Fibroblast of the aortic adventitia (primary cell): ENCODE results near the gene PTPRA. TPM values are rescaled to one million over a fixed set of nuclear protein-coding genes. Genes with fewer than 3 reads are reported as not detected.

Experiments used
- DNase-seq: peaks from one replicate; pipeline ENCODE4 v3.0.0-alpha.2; 2010; ENCODE audit warnings: low read depth
- H3K4me3 ChIP-seq: 2 replicates; pipeline ENCODE4 v1.5.1; 2011; ENCODE audit warnings: low read depth, mild to moderate bottlenecking, control low read depth, low read length, moderate library complexity
- CTCF ChIP-seq: IDR thresholded peaks from 2 replicates; pipeline ENCODE4 v1.5.1; 2011; ENCODE audit warnings: mild to moderate bottlenecking, low read length, control low read depth, inconsistent platforms; ENCODE audit not compliant: insufficient read depth
- total RNA-seq: library from RNA; depleted of rRNA; stranded (reverse); fragments of >200 nt; gene quantifications from 2 replicates; pipeline ENCODE4 v1.2.3, GENCODE V29; 2012; ENCODE audit warnings: low replicate concordance

Gene PTPRA
- total RNA-seq, 1 donor = 75.1 TPM

DNA sequence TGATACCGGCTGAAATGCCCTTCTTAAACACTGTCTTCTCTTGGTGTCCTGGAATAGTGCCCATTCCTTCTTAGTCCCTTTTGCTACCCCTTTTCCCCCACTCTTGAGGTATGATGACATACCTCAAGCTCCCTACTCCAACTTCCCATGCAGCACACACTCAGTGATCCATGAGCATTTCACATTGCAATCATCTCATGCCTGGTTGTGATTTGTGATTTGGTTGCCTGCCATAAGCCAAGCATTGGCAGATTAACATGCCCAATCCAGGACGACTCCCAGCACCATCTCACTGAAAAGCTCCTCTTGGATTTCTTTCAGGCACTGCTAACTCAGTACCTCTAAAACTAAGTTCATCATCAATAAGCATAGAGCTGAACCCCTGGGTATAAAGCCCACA lies 14.7 kb upstream of the PTPRA start:
- no peak for TF ChIP-seq CTCF
- peak; percentile 20 for DNase-seq
- no peak overlapping the region for H3K4me3 ChIP-seq

DNA sequence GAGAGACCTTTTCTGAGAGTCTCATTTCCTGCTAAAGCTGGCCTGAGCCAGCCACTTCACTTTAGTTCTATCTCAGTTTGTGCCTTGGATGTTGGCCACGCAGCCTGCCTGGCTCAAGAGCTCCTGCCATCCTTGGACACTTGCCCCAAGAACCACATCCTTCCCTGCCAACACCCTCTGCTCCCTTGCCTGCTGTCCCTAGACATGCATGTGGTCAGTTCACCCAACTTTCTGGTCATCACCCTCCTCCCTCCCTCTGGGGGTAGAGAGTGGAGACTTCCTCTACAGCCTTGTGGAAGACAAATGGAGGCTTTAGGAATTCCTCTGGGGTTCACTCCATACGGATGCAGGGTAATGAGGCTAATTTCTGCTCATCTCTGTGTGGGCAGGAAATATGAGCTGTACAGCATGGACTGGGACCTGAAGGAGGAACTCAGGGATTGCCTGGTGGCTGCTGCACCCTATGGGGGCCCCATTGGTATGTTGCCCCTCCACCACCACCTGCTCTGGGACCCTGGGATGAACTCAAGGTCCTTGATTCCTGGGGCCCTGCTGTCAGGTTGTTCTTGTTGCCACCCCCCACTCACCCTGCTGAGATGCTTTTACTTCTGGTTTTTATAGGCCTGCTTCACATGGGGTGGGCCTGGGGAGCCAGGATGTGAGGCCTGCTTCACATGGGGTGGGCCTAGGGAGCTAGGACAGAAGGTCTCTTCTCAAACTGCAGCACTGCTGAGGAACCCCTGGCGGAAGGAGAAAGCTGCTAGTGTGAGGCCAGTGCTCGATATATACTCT lies 13.8 kb upstream of the PTPRA start:
- peak; percentile 2 for TF ChIP-seq CTCF
- DNase-seq = peak; percentile 92
- no peak overlapping the region for H3K4me3 ChIP-seq

DNA sequence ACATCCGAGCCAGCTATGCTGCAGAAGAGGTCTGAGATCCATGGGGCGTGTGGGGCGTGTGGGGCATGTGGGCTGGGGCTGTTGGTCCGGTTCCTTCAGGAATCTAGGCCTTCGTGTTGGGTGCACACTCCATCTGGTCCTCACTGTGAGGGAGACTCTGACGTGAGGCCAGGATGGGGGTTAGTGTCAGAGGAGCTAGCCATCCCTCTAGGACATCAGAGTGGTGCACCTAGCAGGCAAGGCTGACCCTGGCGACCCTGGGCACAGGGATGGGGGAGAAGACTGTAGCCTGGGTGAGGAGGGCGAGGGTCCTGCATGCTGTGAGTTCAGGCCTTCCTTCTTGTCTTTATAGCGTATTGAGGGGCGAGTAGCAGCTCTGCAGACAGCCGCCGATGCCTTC lies 8.7 kb upstream of the PTPRA start:
- no peak for TF ChIP-seq CTCF
- DNase-seq = no peak
- no peak overlapping the region for H3K4me3 ChIP-seq

- no peak for DNase-seq
- no peak for TF ChIP-seq CTCF
- H3K4me3 ChIP-seq = no peak overlapping the region
These were observed 8.2 kb upstream of the PTPRA start for GRCh38 chr20:2865101-2865500.

DNA sequence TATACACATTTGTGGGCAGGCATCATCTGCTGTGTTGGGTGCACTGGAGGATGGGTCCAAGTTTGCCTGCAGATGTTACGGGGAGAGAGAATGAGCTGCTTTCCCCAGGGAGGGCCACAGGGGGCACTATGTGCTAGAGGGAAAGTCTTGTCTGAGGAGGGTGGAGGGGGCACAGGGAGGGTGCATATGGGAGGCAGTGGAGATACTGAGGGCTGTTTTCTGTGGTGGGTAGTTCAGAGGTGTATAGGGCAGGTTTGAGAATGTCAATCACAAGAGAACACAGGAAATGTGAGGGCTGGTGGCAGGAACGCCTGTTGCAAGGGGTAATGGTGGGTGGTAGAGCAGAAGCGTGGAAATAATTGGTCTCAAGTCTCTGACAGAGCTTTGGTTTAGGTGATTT lies 7.7 kb upstream of the PTPRA start:
- H3K4me3 ChIP-seq = no peak overlapping the region
- no peak for TF ChIP-seq CTCF
- no peak for DNase-seq

GRCh38 chr20:2866236-2866635 lies 7.0 kb upstream of the PTPRA start:
- no peak for TF ChIP-seq CTCF

More at GRCh38 chr20:2866236-2866635, 7.0 kb upstream of the PTPRA start:
- no peak overlapping the region for H3K4me3 ChIP-seq
- no peak for DNase-seq
